ENCODE data around the gene RPH3AL.

RPH3AL gene

DNA sequence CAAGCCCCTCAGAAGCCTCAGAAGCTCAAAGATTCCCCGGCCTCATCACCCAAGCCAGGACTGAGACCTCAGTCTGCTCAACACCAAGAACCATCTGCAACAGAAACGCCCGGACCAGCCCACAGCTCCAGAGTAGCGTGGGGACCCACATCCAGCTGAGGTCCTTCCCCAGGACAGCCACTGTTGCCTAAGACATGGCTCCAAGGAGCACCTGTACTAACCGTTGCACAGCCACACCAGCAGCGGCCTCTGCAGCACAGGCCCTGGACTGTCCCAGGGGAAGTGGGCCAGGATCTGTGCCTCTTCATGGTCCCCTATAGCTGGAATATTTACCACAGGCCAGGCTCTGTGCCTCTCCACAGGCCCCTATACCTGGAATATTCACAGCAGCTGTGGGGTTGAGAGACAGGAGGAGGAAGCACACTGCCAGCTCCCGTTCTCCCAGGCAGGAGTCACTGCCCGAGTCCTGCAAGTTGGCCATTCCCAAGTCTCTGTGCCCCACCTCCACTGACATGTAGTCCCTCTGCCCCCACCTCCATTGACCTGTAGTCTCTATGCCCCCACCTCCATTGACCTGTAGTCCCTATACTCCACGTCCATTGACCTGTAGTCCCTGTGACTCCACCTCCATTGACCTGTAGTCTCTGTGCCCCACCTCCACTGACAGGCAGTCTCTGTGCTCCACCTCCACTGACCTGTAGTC is 38.5 kb downstream of the RPH3AL start:
- no peak for DNase-seq

GRCh38 chr17:313231-313630 is 39.4 kb downstream of the RPH3AL start:
- no peak for DNase-seq

DNA sequence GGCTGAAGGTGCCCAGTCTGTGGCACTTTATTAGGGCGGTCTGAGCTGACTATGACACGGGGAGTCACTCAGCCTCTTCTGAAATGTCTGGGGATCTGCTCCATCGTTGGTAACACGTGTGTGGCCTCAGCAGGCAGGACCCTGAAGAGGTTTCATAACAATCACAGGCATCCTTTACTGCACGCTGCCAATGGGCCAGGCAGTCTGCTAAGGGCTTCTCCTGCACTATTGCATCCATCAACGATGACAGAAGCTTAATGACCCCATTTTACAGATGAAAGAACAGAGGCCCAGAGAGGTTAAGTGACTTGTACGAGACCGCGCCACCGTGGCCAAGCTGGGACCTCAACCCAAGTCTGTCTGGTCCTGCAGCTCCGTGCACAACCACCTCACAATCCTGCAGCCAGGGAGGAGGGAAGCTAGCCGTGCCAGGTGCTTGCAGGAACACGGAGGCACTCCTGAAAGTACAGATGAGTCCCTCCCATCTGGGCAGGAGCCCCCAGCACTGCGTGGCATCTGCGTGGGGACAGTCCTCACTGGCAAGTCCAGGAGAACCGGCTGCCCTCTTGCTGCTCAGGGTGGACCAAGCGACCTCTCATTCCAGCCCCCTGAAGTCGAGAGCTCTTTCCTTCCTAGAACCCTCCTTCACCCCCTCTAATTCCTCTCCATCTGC is 40.0 kb downstream of the RPH3AL start:
- no peak for DNase-seq

GRCh38 chr17:311119-311782 is 41.4 kb downstream of the RPH3AL start:
- DNase-seq: no peak

GRCh38 chr17:310111-311010 is 42.2 kb downstream of the RPH3AL start:
- DNase-seq: no peak

- DNase-seq: peak; percentile 41
These were observed 43.2 kb downstream of the RPH3AL start for GRCh38 chr17:309361-309888.

DNA sequence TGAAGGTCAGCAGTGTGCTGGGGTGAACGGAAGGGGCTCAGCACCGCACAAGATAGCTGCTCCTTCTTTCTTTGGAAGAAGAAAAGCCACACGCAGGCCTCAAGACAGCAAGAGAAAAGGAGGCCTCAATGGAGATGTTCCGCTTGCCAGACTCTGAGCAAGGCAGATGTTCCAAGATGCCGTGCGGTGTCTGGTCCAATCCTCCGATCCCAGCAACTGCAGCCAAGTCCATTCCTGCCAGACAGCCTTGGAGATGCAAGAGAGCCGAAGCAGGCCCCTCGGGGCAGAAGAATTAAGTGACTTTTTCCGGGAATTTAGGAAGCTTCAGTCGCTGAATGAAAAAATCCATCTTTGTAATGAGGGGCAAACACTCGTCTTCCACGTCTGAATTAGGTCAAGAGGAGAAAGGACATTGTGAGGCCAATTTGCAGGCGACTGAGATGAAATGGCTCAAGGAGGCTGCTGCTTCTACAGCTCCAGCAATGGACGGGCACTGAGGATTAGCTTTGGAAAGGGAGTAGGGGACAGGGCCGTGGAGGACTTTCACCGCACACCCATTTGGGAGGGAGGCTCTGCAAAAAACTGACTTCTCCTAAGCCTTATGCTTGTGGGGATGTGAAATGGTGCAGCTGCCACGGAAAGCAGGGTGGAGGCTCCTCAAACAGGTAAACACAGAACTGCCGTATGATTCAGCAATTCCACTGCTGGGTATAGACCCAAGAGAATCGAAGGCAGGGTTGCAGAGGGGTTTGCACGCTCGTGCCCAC is 44.7 kb downstream of the RPH3AL start:
- no peak for DNase-seq

- DNase-seq: no peak
These were observed 45.3 kb downstream of the RPH3AL start for GRCh38 chr17:307295-307691.

- DNase-seq: no peak
These were observed 45.9 kb downstream of the RPH3AL start for GRCh38 chr17:306536-307294.

GRCh38 chr17:306116-306515 is 46.5 kb downstream of the RPH3AL start:
- DNase-seq: no peak

DNA sequence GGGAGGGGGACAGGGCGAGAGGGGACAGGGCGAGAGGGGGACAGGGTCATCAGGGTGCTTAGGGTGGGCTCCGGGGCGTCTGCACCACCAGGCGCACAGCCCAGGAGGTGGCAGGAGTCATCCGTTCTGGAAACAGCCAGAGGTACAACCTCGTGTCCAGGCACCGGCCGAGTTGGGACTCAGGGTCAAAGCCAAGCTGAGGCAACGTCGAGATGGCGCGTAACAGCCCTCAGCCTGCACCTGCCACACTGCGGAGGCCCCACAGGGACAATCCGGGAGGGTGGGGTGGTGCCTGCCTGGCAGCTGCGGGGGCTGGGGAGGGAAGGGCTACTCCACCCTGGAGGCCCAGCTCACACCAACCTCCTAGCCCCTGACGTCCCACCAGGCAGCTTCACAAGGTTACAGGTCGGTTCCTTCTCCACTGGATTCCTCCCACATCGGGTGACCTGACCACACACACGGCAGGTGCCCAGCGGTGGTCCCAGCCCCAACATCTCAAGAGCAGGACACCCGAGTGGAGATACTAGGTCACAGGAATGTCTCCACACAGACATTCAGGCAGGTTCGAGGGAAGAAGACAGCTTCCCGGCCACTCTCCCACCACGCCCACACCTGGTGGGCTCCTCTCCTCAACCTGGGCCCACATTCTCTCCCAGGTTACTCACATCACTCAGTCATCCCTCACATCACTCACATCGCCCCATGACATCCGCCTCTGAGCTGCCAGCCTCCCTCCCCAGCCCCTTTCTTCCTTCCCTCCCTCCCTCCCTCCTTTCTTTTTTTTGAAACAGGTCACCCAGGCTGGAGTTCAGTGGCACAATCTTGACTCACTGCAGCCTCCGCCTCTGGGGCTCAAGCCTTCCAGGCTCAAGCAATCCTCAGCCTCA is 47.3 kb downstream of the RPH3AL start:
- no peak for DNase-seq

DNA sequence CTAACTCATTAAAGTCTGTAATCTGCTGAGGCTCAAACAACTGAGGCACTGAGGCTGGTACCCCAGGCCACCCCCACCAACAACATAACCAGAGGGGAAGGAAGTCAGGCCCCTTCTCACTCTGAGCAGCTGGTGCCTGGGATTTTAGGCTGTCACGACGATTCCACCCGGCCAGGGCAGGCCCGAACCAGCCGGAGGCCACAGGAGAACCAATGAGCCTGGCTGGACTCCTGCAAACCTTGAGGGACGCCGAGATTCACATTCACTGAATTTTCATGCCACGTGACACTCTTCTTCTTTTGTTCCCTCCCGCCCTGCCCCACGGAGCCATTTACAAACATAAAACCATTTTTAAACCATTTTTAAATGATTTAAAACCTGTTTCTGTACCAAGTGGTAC is 48.1 kb downstream of the RPH3AL start:
- DNase-seq: no peak

DNA sequence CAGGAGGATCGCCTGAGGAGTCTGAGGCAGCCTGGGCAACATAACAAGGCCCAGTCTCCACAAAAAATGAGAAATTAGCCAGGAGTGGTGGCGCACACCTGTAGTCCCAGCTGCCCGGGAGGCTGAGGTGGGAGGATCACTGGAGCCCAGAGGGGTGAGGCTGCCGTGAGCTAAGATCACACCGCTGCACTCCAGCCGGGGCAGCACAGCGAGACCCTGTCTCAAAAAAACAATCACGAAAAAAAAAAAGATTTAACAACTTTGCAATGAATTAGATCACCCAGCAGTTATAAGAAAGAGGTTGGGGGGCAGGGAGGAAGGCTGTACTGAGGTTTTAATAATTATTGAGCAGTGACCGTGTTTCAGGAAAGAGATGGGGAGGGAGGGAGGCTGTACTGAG is 49.4 kb downstream of the RPH3AL start:
- no peak for DNase-seq

GRCh38 chr17:302300-302698 is 50.3 kb downstream of the RPH3AL start:
- no peak for DNase-seq

DNA sequence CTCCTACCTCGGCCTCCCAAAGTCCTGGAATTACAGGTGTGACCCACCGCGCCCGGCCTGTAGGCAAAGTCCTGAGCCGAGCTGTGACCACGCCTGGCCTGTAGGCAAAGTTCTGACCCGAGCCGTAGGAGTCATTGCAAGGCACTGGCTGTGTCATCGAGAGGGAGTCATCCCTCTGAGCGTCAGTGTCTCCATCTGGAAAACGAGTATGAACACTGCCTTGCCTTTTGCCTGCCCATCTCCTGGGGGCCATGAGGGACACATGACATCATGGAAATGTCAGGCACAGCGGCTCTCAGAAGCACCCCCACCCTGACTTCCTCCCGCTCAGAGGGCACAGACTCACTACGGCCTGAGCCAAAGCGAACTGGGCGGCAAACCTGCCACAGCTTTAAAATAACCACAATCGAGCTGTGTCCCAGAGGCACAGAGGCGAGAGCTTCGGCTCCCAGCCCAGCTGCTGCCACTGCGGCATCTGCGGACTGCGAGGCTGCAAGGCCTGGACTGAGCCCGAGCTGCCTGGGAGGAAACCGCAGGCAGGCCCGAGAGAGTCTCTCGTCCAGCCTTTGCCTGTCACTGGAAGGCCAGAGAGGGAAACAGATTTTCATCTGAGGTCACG is 50.8 kb downstream of the RPH3AL start:
- no peak for DNase-seq

GRCh38 chr17:300881-301280 is 51.7 kb downstream of the RPH3AL start:
- DNase-seq: no peak

DNA sequence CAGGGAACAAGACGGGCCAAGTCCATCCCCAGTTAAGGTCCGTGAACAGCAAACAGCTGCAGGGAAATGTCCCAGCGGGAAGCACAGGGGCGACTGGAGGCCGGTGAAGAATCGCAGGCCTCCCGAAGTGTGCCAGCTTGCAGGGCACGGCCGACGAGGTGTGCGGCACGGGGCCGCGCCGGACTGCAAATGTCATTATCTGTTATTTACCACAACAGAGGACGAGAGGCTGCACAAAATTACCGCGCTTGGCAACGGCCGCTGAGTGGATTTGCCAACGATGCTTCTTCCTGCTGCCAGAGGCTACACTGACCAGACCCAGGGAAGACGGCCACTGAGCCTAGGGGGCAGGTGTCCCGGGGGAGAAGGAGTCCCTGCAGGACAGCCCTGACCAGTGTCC is 53.1 kb downstream of the RPH3AL start:
- DNase-seq: no peak

GRCh38 chr17:298791-299450 is 53.7 kb downstream of the RPH3AL start:
- no peak for DNase-seq

DNA sequence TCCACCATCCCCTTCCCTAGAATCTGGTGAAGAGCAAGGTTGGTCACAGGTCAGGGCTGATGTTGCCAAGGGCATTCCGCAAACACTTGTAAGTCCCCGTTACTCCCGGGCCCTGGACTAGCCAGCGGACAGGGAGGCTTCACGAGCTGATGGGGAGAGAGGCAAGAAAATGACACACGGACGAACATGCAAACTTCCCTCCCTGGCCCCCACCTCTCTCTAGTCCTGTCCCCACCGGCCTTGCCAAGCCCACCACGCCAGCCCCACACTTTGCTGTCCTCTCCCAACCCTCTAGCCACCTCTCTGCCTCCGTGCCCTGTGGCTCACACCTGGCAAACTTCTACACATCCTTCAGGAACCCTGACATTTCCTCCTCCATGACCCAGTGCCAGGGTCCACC is 54.8 kb downstream of the RPH3AL start:
- no peak for DNase-seq
